Ramos (cell line): ENCODE results near the gene SERAC1.

Experiments
- in situ Hi-C: fragments of 300-500 bp; cut with MboI; formaldehyde crosslinking; loops from one replicate; pipeline ENCODE4 v1.14.3; 2022; ENCODE audit warnings: low sequenced_read_pairs; ENCODE audit not compliant: unreplicated experiment

Gene SERAC1

GRCh38 chr6:158063736-158064135 is 104.3 kb downstream of the SERAC1 start:
- in situ Hi-C loops: no loop called here

DNA sequence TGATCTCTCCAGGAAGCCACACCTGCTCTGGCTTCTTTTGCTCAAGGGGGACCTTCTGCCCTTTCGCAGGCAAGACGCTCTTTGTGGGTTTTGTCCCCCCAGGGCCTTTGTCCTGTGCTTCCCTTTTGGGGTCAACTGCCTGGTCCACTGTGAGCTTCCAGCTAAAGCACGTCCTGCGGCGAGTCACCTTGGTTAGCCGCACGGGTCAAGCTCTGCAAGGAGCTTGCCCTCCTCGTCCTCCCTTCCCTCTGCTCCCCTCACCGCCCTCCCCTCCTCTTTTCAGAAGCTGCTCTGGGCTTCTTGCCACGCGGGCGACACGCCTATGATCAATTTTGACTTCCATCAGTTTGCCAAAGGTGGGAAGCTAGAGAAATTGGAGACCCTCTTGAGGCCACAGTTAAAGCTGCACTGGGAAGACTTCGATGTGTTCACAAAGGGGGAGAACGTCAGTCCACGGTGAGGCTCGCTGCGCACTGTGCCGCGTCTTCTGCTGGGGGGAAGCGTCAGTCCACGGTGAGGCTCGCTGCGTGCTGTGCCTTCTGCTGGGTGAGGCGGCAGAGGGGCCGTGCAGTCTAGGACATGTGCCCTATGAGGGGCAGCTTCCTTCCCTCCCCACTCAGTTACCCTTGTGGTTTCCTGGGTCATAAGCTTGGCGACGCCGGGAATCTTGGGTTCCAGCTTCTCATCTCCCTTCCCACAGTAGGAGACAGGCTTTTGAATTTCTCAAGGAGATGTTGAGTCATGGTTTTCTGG is 106.2 kb downstream of the SERAC1 start:
- in situ Hi-C loops: no loop called here

- in situ Hi-C loops: no loop called here
Measured at GRCh38 chr6:158061361-158061708, 106.7 kb downstream of the SERAC1 start.

GRCh38 chr6:158060455-158061360 is 107.4 kb downstream of the SERAC1 start:
- in situ Hi-C loops: no loop called here
